Activated CD4-positive, CD25-positive, alpha-beta regulatory T cell treated with anti-CD3 and anti-CD28 coated beads, Interleukin-2, amount 50 U/mL, for 72 hours (primary cell): Measurements from ENCODE around the gene LCP2.
A peak's percentile ranks its signal among the peaks of the same experiment; 100 is the strongest.
"Not testable (repeated sequence)": the region's sequence is repeated elsewhere in the genome, so short reads cannot be mapped to it uniquely, and the experiment has no call there.

Source experiments
- DNase-seq: peaks from one replicate; pipeline ENCODE4 v3.0.0; 2021

The LCP2 gene

DNA sequence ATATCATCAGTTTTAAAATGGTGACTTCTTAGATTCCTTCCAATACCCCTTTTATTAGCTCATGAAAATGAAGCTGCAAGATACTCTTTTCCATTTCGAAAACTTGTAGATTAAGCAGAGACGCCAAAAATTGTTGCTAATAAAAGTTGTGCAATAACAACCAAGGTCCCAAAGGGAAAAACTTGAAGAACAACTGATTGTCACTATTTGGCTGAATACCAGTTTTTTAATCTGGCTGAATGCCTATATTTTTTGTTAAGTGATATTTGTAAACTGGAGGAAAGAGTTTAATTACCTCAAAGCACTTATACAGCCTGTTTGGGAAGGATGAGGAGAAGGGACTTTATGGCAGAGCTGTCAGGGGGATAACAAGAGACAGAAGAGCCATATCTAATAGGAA is 50.2 kb downstream of the LCP2 start:
- no peak for DNase-seq

DNA sequence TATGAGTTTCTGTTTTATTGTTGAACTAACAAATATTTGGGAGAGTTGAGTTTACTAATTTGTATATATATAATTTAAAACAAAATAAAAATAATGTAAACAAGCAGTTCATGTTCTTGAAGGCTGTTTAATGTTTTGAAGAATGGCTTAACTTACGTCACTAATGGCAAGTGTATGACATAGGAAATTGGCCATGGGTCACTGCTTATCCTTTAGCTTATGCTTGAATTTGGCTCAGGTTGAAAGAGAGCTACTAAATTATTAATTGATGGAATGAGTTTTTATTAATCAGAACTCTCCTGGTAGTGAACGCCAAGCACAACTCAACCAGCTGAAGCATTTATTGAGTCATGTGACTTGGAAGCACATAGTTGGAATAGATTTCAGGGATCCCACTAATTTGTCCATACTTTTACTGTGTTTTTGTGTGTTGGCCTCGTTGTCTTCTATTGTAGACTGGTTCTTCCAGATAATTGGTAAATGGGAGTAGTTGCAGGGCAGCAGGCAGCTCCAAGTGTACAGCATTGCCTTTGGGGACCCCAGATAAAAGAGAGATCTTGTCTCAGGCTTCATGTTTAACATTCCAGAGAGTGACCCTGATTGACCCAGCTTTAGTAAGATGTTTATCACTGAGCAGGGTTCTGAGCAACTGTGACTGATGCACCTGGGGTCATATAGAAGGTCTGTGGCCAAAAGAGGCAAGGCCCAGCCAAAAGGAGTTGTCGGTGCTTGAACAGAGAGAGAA is 51.3 kb downstream of the LCP2 start:
- DNase-seq: no peak

GRCh38 chr5:170245436-170245835 is 52.1 kb downstream of the LCP2 start:
- DNase-seq: not testable (repeated sequence)

- no peak for DNase-seq
These were observed 59.0 kb downstream of the LCP2 start for GRCh38 chr5:170238456-170239196.

GRCh38 chr5:170235876-170236864 is 61.4 kb downstream of the LCP2 start:
- no peak for DNase-seq

- DNase-seq: no peak
These were observed 64.2 kb downstream of the LCP2 start for GRCh38 chr5:170233358-170233892.

DNA sequence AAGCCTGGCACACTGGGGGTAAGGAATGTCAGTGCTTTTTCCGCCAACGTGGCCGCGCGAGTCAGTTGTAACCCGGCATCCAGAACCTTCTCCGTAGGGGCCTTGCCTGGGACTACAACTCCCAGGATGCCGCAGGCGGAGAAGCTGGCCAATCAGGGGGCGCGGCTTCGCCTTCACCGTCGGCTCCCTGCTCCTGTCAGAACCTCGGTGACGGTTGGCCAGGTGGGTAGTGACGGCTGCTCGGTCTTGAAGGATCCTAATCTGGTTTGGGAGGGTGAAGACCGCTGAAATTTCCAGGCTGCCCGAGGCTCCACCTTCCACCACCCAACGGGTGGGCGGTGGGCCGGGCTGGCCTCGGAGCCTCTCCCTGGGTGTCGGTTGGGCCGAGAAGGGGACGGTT is 64.8 kb downstream of the LCP2 start, which contains the start of gene C5orf58:
Gene C5orf58 (plus strand): TSS at position 200 of the 400 bp plus-strand sequence. CDS start 1,992 bp downstream, outside the sequence.
- no peak for DNase-seq

- DNase-seq: no peak
These were observed 68.7 kb downstream of the LCP2 start for GRCh38 chr5:170228762-170229435.

DNA sequence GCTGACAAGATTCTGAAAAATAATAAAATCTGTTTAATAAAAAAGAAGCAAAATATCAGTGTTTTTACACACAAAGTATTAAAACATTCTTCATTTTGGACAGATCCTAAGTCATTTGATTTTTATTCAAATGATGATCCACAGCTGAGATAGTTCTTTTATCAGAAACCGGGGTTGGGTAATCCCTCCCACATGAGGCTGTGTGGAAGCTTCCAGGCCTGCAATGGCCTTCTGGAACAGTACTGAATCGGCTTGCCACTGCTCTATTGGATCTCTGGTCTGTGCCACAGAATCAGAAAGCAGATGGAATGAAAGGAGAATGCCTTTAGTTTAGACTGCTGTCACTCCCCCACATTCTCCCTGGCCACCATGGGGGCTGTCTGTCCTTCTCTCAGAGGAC is 70.9 kb downstream of the LCP2 start:
- no peak for DNase-seq

DNA sequence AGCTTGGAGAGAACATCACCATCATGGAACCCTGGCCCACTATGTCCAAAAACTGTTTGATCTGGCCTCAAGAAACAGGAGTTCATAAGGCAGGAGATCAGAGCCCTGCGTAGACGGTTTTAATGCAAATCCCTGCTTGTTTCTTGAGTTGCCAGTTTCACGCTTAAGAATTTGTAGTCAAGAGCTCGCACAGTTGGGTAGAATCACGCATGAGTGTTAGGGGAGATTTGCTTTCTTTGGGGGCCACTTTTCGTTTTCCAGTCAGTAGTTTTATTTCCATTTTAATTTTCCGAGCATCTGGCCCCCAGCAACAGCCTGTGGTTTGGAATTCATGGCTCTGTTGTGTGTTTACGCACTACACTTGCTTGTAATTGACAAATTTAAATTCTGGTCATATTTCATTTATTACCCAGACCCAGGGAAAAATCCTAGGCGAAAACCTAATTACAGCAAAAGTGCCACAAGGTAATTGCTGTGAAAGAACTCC is 71.4 kb downstream of the LCP2 start:
- DNase-seq: no peak

DNA sequence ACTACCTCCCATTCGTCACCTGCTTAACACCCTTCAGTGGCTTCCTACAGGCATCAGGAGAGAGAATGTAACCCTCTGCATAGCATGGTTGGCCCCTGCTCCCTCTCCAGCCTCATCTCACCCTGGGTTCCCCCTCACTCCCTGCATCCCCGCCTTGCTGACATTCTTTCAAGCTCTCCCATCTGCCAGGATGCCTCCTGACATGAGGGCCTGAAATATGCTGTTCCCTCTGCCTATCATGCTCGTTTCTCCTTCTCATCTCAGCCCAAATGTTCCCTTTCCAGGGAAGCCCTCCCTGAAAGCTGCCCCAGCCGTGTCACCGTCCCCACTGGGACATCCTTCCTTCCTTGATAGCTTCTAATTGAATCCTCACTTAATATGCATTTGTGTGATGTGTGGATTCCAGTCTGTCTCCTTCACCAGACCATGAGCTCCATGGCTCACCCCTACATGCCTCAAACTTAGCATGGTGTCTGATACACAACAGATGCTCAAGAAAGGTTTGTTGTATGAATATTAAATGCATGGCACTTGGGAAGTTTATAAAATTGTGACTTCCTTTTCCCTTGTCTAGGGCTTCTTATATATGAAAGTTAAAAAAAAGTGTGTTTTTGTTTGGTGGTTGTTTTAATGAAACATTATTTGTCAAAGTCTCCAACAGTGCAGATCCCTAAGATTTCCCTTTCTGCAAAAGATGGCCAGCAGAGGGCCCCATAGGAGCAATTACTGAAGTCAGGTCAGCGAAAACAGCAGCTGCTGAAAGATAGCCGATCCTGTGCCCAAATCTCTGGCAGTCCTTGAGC is 72.0 kb downstream of the LCP2 start:
- peak; percentile 72 for DNase-seq

DNA sequence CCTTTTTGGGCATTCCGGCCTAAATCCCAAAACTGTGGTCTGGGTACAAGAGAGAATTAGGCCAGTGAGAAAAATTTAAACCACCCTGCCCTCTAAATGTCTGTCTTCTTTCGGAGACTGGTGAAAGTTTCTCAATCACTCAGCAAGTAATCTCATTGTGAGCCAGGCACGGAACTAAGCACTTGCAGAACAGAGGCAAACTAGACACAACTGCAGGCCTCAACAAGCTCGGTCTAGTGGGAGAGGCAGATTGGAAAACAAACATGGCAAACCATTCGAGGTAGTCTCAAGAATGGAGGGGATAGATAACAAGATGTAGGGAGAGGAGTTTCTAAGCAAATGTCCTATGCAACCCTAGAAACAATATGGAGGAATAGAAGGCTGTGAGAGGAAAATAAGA is 73.7 kb downstream of the LCP2 start:
- DNase-seq: no peak

DNA sequence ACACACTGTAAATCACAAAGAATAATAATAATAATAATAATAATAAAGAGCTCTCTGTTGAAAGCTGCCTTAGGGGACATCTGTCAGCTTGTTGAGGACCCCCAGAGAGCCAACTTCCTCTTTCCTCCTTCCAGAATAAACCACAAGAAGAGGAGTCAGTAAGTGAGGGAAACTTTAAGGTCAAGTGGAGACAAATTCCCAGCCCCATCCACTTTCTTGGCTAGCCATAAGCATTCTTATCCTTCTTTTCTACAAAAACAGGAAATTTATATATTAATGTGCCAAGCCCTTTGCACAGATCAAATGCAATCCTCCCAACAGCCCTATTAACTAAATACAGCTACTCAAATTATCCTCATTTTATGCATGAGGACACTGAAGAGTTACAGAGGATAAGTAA is 74.2 kb downstream of the LCP2 start:
- no peak for DNase-seq

GRCh38 chr5:170221327-170221741 is 76.2 kb downstream of the LCP2 start:
- no peak for DNase-seq

DNA sequence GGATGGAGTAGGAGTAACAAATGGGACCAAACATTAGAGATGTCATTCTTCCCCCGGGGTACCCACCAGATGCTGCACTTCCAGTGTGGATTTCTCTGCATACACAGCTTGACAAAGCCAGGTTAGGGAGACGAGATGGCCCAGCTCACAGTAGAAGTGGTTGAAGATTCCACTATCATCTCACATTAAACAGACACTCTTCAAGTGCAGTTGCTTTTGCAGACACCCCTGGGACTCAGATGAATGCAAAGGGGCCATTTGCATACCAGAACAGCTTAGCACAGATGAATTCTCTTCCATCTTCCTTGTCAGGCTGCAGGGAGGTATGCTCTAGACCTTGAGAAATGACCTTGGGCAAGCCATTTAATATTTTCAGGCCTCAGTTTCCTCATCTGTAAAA is 77.4 kb downstream of the LCP2 start:
- DNase-seq: no peak

DNA sequence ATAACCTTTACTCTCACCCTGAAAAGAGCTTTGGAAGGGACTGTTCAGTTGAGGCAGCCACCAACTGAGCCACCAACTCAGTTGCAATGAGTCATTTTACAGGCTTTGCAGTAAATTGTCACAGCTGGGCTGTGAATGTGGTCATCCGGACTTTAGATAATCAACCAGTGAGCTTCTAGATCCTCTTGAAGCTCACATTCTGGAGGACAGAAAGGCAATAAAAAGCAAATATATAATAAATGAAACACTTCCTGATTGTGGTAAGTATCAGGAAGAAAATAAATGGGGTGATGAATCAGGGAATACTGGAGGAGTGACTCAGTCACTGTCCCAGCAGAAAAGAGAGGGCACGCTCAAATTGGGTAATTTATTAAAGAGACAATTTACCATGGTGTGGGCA is 78.0 kb downstream of the LCP2 start:
- DNase-seq: no peak

DNA sequence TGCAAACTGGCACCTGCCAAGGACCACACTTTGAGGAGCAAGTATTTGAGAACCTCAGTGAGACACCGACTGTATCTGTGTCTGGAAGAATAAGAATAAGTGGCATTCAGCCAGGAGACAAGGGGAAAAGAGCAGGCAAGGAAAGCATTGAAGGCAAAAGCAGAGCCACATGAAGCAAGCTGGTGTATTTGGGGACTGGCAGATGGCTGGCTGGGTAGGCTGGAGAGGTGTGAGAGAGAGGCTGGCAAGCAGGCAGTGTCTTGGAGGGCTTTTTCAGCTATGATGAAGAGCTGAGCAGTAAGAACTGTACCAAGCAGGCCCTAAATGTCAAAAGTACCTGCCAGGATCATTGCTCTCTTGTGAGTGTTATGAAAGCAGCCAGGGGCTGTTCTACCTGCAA is 78.9 kb downstream of the LCP2 start:
- no peak for DNase-seq

DNA sequence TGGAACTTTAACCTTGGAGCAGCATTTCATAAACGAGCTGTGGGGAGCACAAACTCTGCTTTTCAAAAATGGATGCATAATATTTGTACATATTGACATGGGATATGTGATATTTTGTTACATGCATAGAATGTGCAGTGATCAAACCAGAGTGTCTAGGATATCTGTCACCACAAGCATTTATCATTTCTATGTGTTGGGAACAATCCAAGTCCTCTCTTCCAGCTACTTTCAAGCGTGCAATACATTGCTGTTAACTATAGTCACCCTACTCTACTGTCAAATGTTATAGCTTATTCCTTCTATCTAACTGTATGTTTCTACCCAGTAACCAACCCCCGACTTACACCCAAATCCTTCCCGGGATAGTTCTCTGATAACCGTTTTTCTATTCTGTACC is 79.7 kb downstream of the LCP2 start:
- no peak for DNase-seq

DNA sequence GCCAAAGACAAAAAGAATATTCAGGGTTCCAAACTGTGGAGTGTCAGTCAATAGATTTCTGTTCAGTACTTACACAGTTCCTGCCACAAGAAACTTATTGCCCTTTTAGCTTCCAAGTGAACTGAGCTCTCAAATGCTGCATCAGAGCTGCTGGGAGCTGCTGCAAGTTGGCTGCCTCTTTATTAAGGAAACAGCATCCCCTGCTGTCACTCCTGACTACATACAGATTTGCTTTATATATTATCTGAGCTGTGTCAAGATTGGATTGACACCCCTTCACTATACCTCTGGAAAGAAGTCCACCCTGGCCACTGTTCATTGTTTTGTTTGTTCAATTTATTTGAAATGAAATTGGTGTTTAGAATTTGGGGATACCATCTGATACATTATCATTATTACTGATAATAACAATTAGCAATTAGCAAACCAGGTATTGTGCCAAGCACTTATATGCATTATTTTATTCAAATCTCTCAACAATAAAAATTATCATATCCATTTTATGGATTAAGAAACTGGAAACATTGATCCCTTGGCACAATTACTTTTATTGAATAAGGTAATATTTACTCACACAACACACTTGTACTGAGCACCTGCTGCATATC is 81.2 kb downstream of the LCP2 start:
- no peak for DNase-seq

DNA sequence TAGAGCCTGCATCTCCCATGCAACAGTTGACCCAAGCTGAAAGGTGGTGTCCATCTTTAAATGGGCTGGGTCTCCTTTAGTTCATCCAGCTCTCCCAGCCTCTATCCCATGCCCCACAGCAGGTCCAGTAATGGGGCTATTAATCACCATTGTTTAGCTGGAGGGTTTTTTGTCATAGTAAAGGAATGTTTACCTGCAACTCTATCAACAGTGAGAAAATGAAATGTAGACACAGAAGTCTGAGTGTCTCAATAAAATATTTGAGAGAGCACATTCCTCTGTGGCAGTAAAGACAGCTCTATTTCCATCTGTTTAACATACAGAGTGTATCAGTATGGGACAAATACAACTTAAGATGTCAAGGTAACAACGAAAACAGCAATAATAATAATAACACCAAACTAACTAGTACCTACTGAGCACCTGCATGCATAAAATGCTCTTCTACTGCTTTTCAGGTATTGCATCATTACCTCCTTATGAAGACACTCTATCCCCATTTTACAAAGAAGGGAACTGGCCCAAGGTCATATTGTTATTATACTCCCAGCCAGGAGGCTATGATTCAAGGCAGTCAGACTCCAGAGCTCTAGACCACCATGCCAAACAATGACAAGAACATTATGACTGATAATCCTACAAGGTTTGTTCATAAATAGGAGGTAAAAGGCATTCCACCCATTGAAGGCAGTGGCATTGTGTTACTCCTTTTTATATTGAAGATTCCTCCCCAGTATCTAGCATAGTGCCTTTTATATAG is 85.8 kb downstream of the LCP2 start:
- DNase-seq: no peak
